Stimulated activated CD8-positive, alpha-beta memory T cell treated with anti-CD3 and anti-CD28 coated beads, Interleukin-4, amount 100 ng/mL, for 1 hour (primary cell): ENCODE data around the gene NPDC1.

Source experiments
- DNase-seq, 2 donors: peaks; one replicate each; pipeline ENCODE4 v3.0.0-alpha.2; 2020; ENCODE audit warnings: low read depth in 2 of 2, low spot score in 1 of 2

The NPDC1 gene

DNA sequence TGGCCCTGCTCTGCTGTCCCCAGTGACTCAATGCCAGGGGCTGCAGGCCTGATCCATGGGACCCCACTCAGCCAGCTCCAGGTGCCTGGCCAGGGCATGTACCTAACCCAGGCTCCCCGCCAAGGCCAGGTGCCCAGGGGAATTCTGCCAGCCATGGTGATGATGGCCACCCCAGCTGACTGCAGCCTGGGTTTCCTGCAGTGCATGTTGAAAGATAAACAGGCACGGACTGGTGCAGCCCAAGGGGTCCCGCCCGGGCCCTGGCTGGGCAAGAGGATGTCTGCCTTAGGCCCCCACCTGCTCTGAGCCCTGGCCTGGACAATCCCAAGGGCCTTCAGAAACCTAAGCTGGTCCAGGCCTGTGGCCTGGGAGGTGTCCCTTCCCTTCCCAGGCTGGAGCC lies 19.1 kb downstream of the NPDC1 start:
- DNase-seq = no peak

DNA sequence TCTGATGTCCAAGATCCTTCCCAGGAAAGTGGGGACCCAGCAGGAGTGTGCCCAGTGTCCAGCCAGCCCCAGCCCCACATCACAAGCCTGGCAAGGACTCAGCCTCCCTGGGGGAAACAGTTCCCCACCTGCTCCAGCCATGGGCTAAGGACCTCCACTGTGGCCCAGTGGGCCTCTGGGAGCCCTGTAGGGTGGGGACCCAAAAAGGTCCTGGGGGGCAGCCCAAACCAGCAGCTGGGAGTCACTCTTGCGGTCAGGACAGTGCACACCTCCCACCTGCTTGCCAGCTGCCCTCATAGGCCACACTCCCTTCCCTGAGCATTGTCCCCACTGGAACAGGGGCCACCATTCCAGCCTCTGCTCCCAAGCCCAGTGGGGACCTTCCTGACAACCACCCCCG lies 19.6 kb downstream of the NPDC1 start:
- no peak for DNase-seq

DNA sequence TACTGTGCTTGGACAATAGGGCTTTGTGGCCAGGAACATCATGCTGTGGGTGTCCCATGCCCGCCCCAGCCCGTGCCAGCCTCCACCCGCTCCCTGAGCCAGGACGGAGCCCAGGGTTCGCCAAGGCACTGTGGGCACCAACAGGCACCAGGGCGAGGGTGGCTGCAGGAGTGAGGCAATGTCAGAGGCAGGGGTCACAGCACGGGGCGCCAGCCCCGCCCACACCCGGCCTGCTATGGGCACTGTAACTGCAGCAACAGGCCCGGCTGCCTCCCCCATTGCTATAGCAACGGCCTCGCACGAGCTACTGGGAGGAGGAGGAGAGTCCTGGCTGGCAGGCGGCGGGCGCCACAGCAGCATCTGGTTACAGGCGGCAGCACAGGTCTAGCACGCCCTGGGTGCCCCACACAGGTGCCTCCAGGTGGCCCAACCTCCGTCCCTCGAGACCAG lies 20.4 kb downstream of the NPDC1 start:
- no peak for DNase-seq

DNA sequence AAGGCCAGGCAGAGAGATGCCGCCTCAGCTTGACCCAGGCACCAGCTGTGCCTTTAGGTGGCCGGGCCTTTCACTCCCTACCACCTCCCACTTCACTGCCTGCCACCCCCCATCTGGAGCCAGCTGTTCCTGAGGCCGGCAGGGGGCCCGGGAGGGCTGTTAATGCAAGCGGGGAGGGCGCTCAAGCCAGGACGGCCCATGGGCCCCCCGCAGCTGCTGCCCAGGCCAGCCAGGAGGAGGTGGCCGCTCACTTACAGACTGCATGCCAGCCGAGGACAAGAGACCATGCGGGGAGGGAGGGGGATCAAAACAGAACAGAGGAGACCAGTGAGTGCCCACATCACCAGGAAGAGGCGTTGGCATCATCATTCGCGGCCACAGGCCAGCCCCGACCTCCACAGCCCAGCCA lies 22.4 kb downstream of the NPDC1 start:
- DNase-seq = no peak

DNA sequence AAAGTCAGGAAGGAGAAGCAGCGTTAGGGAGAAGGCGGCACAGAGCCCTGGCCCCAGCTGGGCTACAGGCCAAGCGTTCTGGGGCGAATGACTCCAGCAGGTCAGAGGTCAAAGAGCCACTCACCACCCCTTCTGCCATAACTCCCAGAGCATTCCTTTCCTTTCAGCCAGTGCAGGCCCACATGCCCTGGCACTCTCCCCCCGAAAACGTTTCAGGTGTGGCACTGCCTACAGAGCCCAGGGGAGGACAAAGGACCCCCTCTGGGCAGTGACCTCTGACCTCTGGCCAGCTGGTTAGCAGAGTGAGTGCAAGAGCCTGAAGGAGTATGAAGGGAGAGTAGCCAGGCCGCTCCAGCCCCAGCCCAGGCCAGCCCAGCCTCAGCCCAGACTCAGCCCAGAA lies 22.8 kb downstream of the NPDC1 start:
- no peak for DNase-seq

DNA sequence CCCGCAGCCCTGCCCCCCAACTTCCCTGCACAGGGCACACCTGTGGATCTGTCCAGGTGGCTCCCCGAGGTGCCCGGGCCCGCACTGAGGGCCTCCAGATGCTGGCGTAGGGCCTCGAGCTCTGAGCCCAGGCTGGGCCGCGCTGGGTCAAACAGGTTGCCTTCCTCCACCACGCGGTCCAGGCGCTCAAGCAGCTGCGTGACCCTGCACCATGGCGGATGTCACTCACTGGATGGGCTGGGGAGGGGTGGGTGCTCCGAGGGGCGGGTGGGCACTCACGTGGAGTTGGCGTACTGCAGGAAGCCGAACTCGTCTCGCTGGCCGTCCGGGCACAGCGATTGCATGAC lies 23.3 kb downstream of the NPDC1 start:
- no peak for DNase-seq

DNA sequence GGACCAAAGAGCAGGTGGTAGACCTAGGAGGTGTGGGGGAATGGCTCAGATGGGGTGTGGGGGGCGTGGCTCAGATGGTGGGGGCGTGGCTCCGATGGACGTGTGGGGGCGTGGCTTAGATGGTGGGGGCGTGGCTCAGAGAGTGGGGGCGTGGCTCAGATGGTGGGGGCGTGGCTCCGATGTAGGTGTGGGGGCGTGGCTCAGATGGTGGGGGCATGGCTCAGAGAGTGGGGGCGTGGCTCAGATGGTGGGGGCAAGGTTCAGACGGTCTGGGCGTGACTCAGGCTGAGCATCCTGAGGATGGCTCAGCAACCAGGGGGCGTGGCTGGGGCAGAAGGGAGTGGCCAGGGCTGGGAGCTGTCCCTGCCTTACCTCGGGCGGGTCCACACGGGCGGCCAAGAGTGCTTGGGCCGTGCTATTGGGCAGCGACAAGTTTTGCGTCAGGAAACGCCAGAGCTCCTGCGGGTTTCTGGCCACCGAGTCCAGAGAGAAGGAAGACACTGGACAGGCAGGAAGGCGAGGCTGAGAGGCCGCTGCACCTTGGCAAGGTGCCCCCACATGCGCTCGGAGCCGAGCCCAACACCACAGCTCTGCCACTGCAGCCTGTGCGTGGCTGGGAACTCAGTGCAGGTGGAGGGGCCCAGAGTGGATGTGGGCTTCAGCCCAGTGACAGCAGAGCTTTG lies 23.9 kb downstream of the NPDC1 start:
- DNase-seq = peak in 1 of 2 donors; percentile 48

DNA sequence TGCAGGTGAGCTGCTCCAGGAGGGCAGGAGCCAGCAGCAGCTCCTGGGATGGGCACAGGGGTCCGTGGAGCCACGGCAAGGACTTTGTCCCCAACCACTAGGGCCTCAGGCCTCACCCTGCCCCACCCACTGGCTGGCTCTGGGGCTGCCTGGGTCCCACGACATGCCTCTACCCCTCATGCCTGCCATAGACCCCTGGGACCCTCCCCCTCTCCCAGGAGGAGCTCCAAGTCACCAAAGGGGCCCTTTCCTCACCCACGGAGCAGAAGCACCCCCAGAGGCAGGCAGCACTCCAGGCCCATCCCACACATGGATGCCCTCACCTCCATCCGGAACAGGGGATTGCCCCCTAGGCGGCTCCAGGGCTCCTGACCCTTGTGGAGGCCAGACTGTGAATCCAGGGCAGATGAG lies 24.4 kb downstream of the NPDC1 start:
- DNase-seq = no peak

DNA sequence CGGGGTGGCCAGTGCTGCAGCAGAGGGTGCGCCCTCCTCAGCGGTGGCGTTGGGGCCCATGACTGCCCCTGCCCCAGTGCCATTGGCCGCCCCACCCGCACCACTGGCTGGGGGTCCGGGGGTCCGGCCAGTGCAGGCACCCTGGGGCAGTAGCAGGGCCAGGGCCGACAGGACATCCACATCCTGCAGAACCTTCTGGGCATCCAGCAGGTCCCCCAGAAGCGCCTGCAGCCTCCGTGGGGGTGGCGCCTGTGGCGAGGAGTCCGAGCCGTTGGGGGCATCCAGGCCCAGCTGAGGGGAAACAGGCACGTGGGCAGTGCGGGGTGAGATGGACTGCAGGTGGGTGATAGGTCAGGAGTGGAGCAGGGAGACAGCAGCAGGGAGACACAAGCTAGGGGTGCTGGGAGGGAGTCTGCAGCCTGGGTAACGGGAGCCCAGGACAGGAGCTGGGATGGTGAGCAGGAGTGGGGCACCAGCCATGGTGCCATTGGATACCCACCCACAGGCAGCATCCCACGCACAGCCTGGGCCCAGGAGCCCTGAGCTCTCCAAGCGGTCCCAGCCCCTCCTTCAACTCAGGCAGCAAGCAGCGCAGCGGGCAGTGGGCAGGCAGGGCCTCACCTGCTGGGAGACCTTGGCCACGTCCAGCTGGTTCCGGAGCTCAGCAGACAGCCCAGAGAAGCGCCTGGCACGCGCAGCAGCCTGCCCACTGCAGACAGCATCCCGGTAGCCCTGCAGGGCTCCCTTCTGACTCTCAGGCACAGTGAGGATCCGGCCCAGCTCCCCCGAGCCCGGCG lies 25.0 kb downstream of the NPDC1 start:
- no peak for DNase-seq

DNA sequence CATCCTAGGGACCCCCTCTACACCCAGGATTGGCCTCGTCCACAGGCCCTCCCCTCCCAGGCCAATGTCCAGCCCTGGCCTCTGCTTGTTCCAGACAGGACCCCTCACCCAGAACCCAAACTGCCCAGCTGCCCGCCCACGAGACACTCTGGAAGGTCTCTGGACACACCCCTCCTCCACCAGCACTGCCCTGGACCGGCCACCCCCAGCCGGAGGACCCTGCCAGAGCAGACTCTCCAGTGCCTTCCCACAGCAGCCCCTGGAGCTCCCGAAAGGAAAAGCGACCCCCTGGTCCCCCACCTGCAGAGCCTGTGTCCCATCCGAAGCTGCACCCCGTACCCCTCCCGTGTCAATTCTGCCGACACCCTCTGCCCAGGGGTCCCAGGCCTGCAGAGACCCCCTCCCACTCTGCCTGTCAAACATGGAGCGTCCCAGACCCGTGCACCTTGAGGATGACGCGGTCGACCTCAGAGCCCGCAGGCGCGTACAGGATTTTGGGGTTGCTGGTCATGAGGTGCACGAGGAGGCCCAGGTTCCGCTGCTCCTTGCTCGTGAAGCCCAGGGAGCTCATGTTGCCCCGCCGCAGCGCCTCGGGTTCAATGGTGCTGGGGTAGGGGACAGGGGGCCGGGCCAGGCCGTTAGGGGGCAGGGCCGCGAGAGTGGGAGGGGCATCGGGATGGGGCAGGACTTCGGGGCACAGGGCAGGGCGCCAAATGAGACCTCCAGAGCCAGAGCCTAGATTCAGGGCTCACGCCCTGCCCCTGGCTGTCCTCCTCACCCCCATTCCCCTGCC lies 25.9 kb downstream of the NPDC1 start:
- no peak for DNase-seq

DNA sequence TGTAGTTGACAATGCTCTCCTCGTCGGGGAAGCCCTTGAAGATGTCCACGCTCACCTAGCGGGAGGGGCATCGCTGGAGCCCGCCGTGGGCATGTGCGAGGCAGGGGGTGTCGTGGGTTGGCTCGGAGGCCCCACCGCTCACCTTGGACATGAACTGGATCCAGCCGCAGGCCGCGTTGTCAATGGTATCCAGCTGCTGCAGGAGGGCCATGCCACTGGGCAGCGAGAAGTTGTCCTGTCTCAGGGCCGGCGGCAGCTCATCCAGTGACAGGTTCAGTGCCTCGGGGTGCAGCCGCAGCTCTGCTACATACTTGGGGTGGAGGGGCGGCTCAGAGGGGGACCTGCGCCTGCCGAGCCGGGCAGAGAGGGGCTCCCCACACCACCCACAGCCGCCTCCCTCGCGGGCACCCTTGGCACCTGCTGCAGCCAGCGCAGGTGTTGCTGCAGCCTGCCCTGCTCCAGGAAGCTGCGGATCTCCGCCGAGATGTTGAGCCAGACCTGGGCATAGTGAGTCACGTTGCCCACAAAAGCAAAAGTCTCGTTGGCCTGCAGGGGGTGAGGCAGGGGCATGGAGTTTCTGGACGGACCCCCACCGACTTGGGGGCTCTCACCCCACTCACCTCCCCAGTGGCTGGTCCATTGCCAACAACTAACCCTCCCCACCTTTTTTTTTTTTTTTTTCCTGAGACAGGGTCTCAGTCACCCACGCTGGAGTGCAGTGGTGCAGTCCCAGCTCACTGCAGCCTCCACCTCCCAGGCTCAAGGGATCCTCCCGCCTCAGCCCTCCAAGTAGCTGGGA lies 27.0 kb downstream of the NPDC1 start:
- no peak for DNase-seq

DNA sequence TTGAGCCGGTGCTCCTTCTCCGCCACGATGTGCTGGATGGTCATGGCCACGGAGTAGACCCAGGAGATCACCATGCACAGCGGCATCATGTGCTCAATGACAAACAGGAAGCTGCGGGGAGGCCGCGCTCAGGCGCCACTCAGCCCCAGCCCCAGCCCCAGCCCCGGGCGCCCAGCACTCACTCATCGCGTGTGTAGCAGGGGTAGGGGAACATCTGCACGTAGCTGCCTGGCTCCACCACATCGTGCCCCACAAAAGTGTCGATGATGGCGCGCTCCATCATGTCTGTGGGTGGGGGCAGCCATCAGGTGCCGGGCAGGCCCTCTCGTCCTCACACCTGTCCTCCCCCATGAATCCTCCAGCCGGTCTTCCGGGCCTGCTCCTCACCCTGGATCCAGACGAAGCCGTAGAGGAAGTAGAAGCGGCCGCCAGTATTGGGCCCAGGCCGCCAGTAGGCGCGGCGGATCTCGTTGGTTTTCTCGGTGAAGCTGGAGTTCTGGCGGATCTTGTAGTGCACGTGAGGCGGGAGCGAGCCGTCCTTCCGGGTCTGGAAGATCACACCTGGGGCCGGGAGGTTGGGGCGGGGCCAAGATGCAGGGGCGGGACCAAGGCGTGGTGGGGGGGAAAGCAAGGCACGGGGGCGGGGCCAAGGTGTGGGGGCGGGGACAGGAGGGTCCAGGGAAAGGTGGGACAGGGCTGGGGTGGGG lies 28.0 kb downstream of the NPDC1 start:
- DNase-seq = no peak

DNA sequence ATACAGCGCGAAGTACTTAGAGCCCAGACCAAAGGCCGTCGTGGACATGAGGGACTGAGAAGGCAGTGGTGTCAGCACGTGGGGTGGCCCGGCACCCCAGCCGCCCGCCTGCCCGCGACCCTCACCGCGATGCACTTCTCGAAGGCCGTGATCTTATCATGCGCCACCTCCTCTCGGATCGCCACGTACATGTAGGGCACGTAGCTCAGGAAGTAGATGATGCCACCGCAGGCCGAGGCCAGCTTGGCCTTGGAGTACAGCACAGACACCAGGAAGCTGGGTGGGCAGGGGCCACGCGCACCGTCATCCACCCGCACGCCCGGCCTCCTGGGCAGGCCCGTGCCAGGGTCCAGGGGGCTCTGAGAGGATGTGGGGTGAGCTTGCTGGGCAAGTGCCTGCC lies 28.9 kb downstream of the NPDC1 start:
- no peak for DNase-seq

DNA sequence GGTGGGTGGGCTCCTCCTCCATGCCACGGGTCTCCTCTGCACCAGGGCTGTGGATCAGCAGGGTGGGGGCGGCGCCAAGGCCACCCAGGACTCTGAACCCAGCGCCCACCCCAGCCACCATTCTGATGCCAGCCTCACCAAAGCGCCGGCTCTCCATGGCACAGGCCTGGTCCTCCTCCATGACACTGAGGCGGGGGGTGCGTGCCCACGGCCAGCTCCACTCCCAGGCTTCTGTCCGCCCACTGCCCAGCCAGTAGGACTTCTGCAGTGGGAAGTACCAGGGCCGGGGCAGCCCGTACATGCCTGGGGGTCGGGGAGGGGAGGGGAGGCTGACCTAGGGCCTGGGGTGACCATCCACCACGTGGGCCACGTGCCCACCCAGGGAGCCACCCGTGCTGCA lies 29.5 kb downstream of the NPDC1 start:
- no peak for DNase-seq

DNA sequence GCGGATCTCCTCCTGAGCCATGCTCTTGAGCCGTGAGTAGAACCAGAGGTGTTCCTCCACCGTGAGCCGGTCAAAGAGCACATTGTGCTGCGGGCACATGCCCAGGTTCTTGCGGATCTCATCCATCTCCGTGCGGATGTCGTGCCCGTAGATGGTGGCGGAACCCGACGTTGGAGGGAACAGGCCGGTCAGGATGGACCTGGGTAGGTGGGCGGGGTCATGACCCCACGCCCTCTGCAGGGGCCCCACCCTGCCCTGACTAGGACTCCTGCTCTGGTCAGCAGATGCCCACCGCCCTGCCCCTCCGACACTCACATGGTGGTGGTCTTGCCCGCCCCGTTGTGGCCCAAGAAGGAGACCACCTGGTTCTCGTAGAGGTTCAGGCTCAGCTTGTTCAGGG lies 30.0 kb downstream of the NPDC1 start:
- no peak for DNase-seq

DNA sequence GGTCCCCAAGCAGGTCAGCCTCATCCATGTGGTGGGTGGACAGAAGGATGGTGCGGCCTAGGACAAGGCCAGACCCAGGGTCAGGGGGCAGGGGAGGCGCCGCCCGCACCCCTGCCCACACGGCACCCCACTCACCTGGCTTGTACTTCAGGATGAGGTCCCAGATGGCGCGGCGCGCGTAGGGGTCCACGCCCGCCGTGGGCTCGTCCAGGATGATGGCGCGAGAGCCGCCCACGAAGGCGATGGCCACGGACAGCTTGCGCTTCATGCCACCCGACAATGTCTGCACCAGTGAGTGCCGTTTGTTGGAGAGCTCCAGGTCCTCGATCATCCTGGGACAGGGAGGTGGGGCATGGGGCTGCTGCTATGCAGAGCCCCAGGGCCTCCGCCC lies 30.4 kb downstream of the NPDC1 start:
- DNase-seq = no peak

DNA sequence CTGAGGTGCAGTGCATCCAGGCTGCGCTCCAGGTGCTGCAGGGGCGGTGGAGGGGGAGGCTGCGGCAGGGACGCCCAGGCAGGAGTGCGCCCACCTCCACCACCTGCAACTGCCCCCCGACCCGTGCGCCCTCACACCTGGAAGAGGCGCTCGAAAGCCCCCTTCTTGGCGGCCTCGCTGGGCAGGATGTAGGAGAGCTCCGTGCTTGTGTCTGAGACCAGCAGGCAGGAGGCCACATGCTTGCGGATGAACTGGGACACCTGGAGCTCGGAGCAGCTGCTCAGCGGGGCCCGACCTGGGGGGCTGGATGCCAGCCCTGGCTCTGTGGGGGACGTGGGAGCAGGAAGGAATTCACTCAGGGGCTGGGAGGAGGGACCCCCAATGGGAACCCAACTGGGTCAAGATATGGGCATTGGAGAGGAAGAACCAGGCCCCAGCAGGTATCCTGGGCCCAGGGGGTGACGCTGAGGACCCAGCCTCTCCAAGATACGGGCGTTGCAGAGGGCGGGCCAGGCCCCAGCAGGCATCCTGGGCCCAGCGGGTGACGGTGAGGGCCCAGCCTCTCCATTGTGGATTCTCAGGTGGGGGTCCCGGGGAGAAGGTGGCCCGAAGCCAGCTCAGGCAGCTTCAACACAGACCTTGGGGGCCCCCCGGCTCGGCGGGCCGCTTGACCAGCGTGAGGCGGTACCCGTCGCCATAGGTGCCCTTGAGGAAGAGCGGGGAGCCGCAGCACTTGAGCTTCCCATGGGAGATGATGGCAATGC lies 31.0 kb downstream of the NPDC1 start:
- DNase-seq = no peak

DNA sequence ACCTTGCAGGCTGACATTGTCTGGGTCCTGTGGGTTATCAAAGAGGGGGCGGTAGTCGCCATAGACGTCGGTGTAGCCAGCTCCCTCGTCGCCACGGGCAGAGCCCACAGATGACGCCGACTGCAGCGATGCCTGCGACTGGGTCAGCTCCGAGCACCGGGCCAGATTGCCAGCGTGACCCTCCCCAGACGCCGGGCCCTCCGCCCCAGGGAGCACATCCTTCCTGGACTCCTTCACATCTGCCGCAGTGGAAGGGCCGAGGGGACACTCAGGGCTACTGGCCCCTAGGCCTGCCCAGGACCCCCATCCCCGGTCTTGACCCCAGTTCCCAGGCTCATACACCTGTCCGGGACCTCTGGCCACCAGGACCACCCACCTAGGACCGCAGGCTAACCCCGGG lies 31.8 kb downstream of the NPDC1 start:
- no peak for DNase-seq

DNA sequence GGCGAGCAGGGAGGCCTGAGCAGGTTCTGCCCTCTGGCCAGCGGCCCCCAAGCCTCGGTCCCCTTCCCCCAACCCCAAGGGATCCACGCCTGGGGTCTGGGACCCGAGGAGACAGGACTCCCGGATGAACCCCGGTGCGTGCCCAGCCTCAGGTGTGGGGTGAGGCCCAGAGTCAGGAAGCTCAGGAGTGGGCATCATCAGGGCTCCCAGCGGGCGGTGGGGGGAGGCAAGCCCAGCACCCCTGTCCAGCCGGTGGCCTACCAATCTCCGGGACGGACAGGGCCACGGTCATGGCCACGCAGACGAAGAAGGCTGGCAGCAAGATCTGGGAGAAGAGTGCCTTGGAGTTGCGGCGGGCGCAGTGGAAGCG lies 32.4 kb downstream of the NPDC1 start:
- DNase-seq = no peak
